ENCODE measurements around the gene RNF213.

The RNF213 gene

GRCh38 chr17:80213643-80213975, 47.0 kb upstream of the RNF213 start:
- no CpG with 5 or more reads among the region's 17 CpGs for WGBS (ENCODE audit: extremely low coverage, insufficient coverage, insufficient read length)
- H3K27me3 ChIP-seq (ENCODE audit: insufficient read depth, low read length), result no peaks in the 10 kb centered on the region
- H3K9ac ChIP-seq (ENCODE audit: low read length), result no peak overlapping the region
- no peak overlapping the region for H2BK12ac ChIP-seq (ENCODE audit: low read length)
- H3K4ac ChIP-seq (ENCODE audit: low read depth, low read length), result no peak overlapping the region
- H3K79me1 ChIP-seq (ENCODE audit: low read length), result no peaks in the 10 kb centered on the region
- peaks cover 64 to 79% of the 10 kb centered on the region in 2 experiments for H3K36me3 ChIP-seq (ENCODE audit: control insufficient read depth in 1 of 2, insufficient read depth in 2 of 2, low read length in 2 of 2)
- H3K18ac ChIP-seq (ENCODE audit: low read length), result no peak overlapping the region
- H2BK5ac ChIP-seq (ENCODE audit: low read depth, low read length, poor library complexity), result no peak overlapping the region
- no peak overlapping the region for H2AFZ ChIP-seq (ENCODE audit: insufficient read depth, low read length, poor library complexity)
- H4K8ac ChIP-seq (ENCODE audit: low read depth, low read length), result no peak overlapping the region
- no peak overlapping the region for H4K12ac ChIP-seq (ENCODE audit: low read depth, low read length)
- H3K23ac ChIP-seq (ENCODE audit: low read length), result no peak overlapping the region
- H3K4me2 ChIP-seq (ENCODE audit: low read length), result no peak overlapping the region
- no peak for DNase-seq
- no peak overlapping the region for H3K27ac ChIP-seq (ENCODE audit: low read depth, low read length)
- H3K4me3 ChIP-seq (ENCODE audit: low read depth, low read length), result no peak overlapping the region
- H3K4me1 ChIP-seq (ENCODE audit: control insufficient read depth in 1 of 2, insufficient read depth in 2 of 2, low read length in 2 of 2), result no peaks in the 10 kb centered on the region
- H2AK5ac ChIP-seq (ENCODE audit: low read length), result no peak overlapping the region
- H3K14ac ChIP-seq (ENCODE audit: low read length), result no peak overlapping the region
- no peaks in the 10 kb centered on the region for H3K79me2 ChIP-seq (ENCODE audit: control insufficient read depth, insufficient read depth, low read length, poor library complexity)
- H4K91ac ChIP-seq (ENCODE audit: low read depth, low read length), result no peak overlapping the region
- H3K9me3 ChIP-seq (ENCODE audit: insufficient read depth, low read depth, low read length), result no peaks in the 10 kb centered on the region
- H2BK120ac ChIP-seq (ENCODE audit: insufficient read depth, low read length, poor library complexity), result no peak overlapping the region

- peaks cover 0 to under 1% of the 10 kb centered on the region in 2 experiments for H3K4me1 ChIP-seq (ENCODE audit: control insufficient read depth in 1 of 2, insufficient read depth in 2 of 2, low read length in 2 of 2)
- no peak overlapping the region for H4K8ac ChIP-seq (ENCODE audit: low read depth, low read length)
- H3K9ac ChIP-seq (ENCODE audit: low read length), result no peak overlapping the region
- H3K18ac ChIP-seq (ENCODE audit: low read length), result no peak overlapping the region
- H2BK120ac ChIP-seq (ENCODE audit: insufficient read depth, low read length, poor library complexity), result no peak overlapping the region
- no peak overlapping the region for H2BK12ac ChIP-seq (ENCODE audit: low read length)
- no peak for DNase-seq
- H2AFZ ChIP-seq (ENCODE audit: insufficient read depth, low read length, poor library complexity), result no peak overlapping the region
- no peaks in the 10 kb centered on the region for H3K9me3 ChIP-seq (ENCODE audit: insufficient read depth, low read depth, low read length)
- H3K27me3 ChIP-seq (ENCODE audit: insufficient read depth, low read length), result no peaks in the 10 kb centered on the region
- H2BK5ac ChIP-seq (ENCODE audit: low read depth, low read length, poor library complexity), result no peak overlapping the region
- WGBS (ENCODE audit: extremely low coverage, insufficient coverage, insufficient read length), result no CpG with 5 or more reads among the region's 48 CpGs
- H3K27ac ChIP-seq (ENCODE audit: low read depth, low read length), result no peak overlapping the region
- no peak overlapping the region for H3K4me2 ChIP-seq (ENCODE audit: low read length)
- H3K36me3 ChIP-seq (ENCODE audit: control insufficient read depth in 1 of 2, insufficient read depth in 2 of 2, low read length in 2 of 2), result peaks cover 58 to 73% of the 10 kb centered on the region in 2 experiments
- no peak overlapping the region for H4K91ac ChIP-seq (ENCODE audit: low read depth, low read length)
- no peaks in the 10 kb centered on the region for H3K79me1 ChIP-seq (ENCODE audit: low read length)
- H2AK5ac ChIP-seq (ENCODE audit: low read length), result no peak overlapping the region
- H3K4me3 ChIP-seq (ENCODE audit: low read depth, low read length), result no peak overlapping the region
- no peak overlapping the region for H4K12ac ChIP-seq (ENCODE audit: low read depth, low read length)
- H3K14ac ChIP-seq (ENCODE audit: low read length), result no peak overlapping the region
- H3K23ac ChIP-seq (ENCODE audit: low read length), result no peak overlapping the region
- H3K4ac ChIP-seq (ENCODE audit: low read depth, low read length), result no peak overlapping the region
- H3K79me2 ChIP-seq (ENCODE audit: control insufficient read depth, insufficient read depth, low read length, poor library complexity), result no peaks in the 10 kb centered on the region
Observed at GRCh38 chr17:80214012-80214877, 46.4 kb upstream of the RNF213 start.

- Histone ChIP-seq H3K18ac (ENCODE audit: low read length) (no peak overlapping the region), H3K9me3 (ENCODE audit: insufficient read depth, low read depth, low read length) (no peaks in the 10 kb centered on the region), H3K4ac (ENCODE audit: low read depth, low read length) (no peak overlapping the region), H3K79me2 (ENCODE audit: control insufficient read depth, insufficient read depth, low read length, poor library complexity) (peaks cover 2% of the 10 kb centered on the region), H4K12ac (ENCODE audit: low read depth, low read length) (no peak overlapping the region), H3K14ac (ENCODE audit: low read length) (no peak overlapping the region), H3K4me2 (ENCODE audit: low read length) (no peak overlapping the region), H3K79me1 (ENCODE audit: low read length) (peaks cover 2% of the 10 kb centered on the region), H3K27ac (ENCODE audit: low read depth, low read length) (no peak overlapping the region), H2BK5ac (ENCODE audit: low read depth, low read length, poor library complexity) (no peak overlapping the region), H3K27me3 (ENCODE audit: insufficient read depth, low read length) (no peaks in the 10 kb centered on the region), H4K8ac (ENCODE audit: low read depth, low read length) (no peak overlapping the region), H2BK12ac (ENCODE audit: low read length) (no peak overlapping the region), H2AK5ac (ENCODE audit: low read length) (no peak overlapping the region), H3K9ac (ENCODE audit: low read length) (no peak overlapping the region), H4K91ac (ENCODE audit: low read depth, low read length) (no peak overlapping the region), H3K36me3 (ENCODE audit: control insufficient read depth in 1 of 2, insufficient read depth in 2 of 2, low read length in 2 of 2) (peaks cover 52 to 67% of the 10 kb centered on the region in 2 experiments), H3K4me3 (ENCODE audit: low read depth, low read length) (no peak overlapping the region), H2AFZ (ENCODE audit: insufficient read depth, low read length, poor library complexity) (no peak overlapping the region), H3K23ac (ENCODE audit: low read length) (no peak overlapping the region), H3K4me1 (ENCODE audit: control insufficient read depth in 1 of 2, insufficient read depth in 2 of 2, low read length in 2 of 2) (peaks cover 0 to 4% of the 10 kb centered on the region in 2 experiments), H2BK120ac (ENCODE audit: insufficient read depth, low read length, poor library complexity) (no peak overlapping the region)
- no peak for DNase-seq
- WGBS (ENCODE audit: extremely low coverage, insufficient coverage, insufficient read length), result no CpG with 5 or more reads among the region's 17 CpGs
Observed at GRCh38 chr17:80214878-80215210, 45.8 kb upstream of the RNF213 start.

GRCh38 chr17:80216473-80217456, 43.9 kb upstream of the RNF213 start:
- H3K9ac ChIP-seq (ENCODE audit: low read length), result no peak overlapping the region

More at GRCh38 chr17:80216473-80217456, 43.9 kb upstream of the RNF213 start:
- no peak overlapping the region for H2AFZ ChIP-seq (ENCODE audit: insufficient read depth, low read length, poor library complexity)
- no peak overlapping the region for H2BK5ac ChIP-seq (ENCODE audit: low read depth, low read length, poor library complexity)
- H4K12ac ChIP-seq (ENCODE audit: low read depth, low read length), result no peak overlapping the region
- H3K27me3 ChIP-seq (ENCODE audit: insufficient read depth, low read length), result no peaks in the 10 kb centered on the region
- H3K36me3 ChIP-seq (ENCODE audit: control insufficient read depth in 1 of 2, insufficient read depth in 2 of 2, low read length in 2 of 2), result peaks cover 38 to 50% of the 10 kb centered on the region in 2 experiments
- H3K79me2 ChIP-seq (ENCODE audit: control insufficient read depth, insufficient read depth, low read length, poor library complexity), result peaks cover 10% of the 10 kb centered on the region
- H3K4me1 ChIP-seq (ENCODE audit: control insufficient read depth in 1 of 2, insufficient read depth in 2 of 2, low read length in 2 of 2), result peaks cover 7 to 10% of the 10 kb centered on the region in 2 experiments
- H3K79me1 ChIP-seq (ENCODE audit: low read length), result peaks cover 8% of the 10 kb centered on the region
- peak overlapping the region; percentile 10 for H3K18ac ChIP-seq (ENCODE audit: low read length)
- no peak overlapping the region for H4K91ac ChIP-seq (ENCODE audit: low read depth, low read length)
- DNase-seq, result no peak
- no peak overlapping the region for H3K4ac ChIP-seq (ENCODE audit: low read depth, low read length)
- no CpG with 5 or more reads among the region's 40 CpGs for WGBS (ENCODE audit: extremely low coverage, insufficient coverage, insufficient read length)
- no peak overlapping the region for H2BK12ac ChIP-seq (ENCODE audit: low read length)
- H4K8ac ChIP-seq (ENCODE audit: low read depth, low read length), result no peak overlapping the region
- H3K4me2 ChIP-seq (ENCODE audit: low read length), result no peak overlapping the region
- no peak overlapping the region for H2AK5ac ChIP-seq (ENCODE audit: low read length)
- peaks cover 2% of the 10 kb centered on the region for H3K9me3 ChIP-seq (ENCODE audit: insufficient read depth, low read depth, low read length)
- H3K23ac ChIP-seq (ENCODE audit: low read length), result peak overlapping the region; percentile 15
- no peak overlapping the region for H2BK120ac ChIP-seq (ENCODE audit: insufficient read depth, low read length, poor library complexity)
- no peak overlapping the region for H3K27ac ChIP-seq (ENCODE audit: low read depth, low read length)
- no peak overlapping the region for H3K14ac ChIP-seq (ENCODE audit: low read length)
- no peak overlapping the region for H3K4me3 ChIP-seq (ENCODE audit: low read depth, low read length)
